HG03159 (cell line): ENCODE measurements around the gene RBCK1.
"Not testable (repeated sequence)": the region's sequence is repeated elsewhere in the genome, so short reads cannot be mapped to it uniquely, and the experiment has no call there.

Experiments used
- ATAC-seq: cut with Tn5 transposase; IDR thresholded peaks from one replicate; pipeline ENCODE4 v1.9.1; 2021; ENCODE audit warnings: mild to moderate bottlenecking, moderate library complexity; ENCODE audit not compliant: unreplicated experiment

RBCK1 gene

GRCh38 chr20:407953-408842 lies at the start of gene RBCK1:
Gene RBCK1 (plus strand): TSS chr20:408299. CDS start chr20:408758, 459 bp downstream.
- peak; percentile 71 for ATAC-seq

- ATAC-seq, result no peak
Measured at GRCh38 chr20:358891-359555, 49.1 kb upstream of the RBCK1 start.

- ATAC-seq, result no peak
Measured at GRCh38 chr20:361561-361960, 46.5 kb upstream of the RBCK1 start.

GRCh38 chr20:362271-363254 lies 45.5 kb upstream of the RBCK1 start:
- ATAC-seq, result no peak

- ATAC-seq, result no peak
Measured at GRCh38 chr20:363319-364078, 44.6 kb upstream of the RBCK1 start.

GRCh38 chr20:364905-365794 lies 42.9 kb upstream of the RBCK1 start:
- no peak for ATAC-seq

- no peak for ATAC-seq
Measured at GRCh38 chr20:366041-366718, 41.9 kb upstream of the RBCK1 start.

GRCh38 chr20:366719-367485 lies 41.2 kb upstream of the RBCK1 start:
- no peak for ATAC-seq

GRCh38 chr20:367486-367887 lies 40.6 kb upstream of the RBCK1 start:
- ATAC-seq, result no peak

GRCh38 chr20:368915-369314 lies 39.2 kb upstream of the RBCK1 start:
- ATAC-seq, result no peak

- no peak for ATAC-seq
Measured at GRCh38 chr20:370151-370600, 37.9 kb upstream of the RBCK1 start.

- ATAC-seq, result no peak
Measured at GRCh38 chr20:370977-371754, 36.9 kb upstream of the RBCK1 start.

- ATAC-seq, result no peak
Measured at GRCh38 chr20:371755-372542, 36.1 kb upstream of the RBCK1 start.

- not testable (repeated sequence) for ATAC-seq
Measured at GRCh38 chr20:372543-373082, 35.5 kb upstream of the RBCK1 start.

- no peak for ATAC-seq
Measured at GRCh38 chr20:373171-373890, 34.8 kb upstream of the RBCK1 start.
